HG02981 (cell line): ENCODE results near the gene OTOR.
A peak's percentile ranks its signal among the peaks of the same experiment; 100 is the strongest.

Experiments used
- ATAC-seq: cut with Tn5 transposase; IDR thresholded peaks from one replicate; pipeline ENCODE4 v1.9.1; 2021; ENCODE audit warnings: mild to moderate bottlenecking, moderate library complexity; ENCODE audit not compliant: unreplicated experiment

OTOR gene, protein sequence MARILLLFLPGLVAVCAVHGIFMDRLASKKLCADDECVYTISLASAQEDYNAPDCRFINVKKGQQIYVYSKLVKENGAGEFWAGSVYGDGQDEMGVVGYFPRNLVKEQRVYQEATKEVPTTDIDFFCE

DNA sequence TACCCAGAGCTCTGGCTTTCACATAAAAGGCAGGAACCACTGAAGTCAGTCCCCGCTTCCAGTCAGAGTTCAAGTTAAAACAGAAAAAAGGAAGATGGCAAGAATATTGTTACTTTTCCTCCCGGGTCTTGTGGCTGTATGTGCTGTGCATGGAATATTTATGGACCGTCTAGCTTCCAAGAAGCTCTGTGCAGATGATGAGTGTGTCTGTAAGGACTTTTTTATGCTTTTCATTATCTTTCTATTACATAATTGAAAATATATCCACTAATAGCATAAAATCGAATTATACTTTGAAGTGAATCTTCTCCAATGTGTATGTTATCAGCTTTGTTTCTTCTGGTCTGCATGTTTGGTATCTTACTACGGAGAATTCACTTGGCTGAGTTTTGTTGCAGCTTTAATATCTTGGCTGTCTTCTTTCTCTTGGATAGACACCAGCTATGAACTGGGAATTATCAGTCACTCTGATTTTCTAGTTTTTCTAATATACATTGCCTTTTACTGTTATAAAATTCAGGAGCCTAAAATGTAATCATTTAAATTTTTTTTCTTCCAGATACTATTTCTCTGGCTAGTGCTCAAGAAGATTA is at the start of gene OTOR:
TSS of gene OTOR (plus strand) at position 51 of the 593 bp plus-strand sequence. CDS start at position 95, 44 bp downstream.
- ATAC-seq: no peak

DNA sequence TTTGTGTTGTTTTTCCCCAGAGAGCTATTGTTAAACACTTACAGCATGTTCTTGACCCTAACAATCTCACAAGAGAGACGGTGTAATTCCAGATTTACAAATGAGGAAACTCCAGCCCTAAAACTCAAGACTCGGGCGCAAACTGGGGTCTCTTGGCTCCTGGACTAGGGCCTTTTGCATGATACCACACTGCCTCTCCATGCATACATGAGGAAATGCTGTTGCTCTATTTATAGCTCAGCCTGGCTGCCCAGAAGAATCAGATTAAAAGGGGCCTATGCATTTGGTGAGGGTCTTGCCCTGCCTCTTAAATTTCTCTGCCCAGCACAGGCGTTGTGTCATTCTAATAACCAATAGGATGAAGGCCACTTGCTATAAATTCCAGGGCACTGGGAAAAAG is 48.9 kb upstream of the OTOR start:
- no peak for ATAC-seq

DNA sequence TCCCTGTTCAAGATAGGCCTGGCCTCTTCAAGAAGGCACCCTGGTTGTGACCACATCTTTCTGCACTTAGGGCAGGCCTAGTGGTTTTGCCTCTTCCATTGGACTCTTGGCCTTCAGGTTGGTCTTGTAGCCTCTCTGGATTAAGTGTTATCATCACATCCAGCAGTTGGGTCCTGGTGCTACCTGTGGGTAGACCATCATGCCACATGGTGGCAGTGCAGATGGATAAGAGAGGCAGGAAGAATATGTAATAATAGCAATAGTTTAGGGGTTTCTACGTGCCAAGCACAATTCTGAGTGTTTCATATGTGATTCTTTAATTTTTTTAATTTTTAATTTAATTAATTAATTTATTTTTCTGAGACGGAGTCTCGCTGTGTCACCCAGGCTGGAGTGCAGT is 46.9 kb upstream of the OTOR start:
- no peak for ATAC-seq

DNA sequence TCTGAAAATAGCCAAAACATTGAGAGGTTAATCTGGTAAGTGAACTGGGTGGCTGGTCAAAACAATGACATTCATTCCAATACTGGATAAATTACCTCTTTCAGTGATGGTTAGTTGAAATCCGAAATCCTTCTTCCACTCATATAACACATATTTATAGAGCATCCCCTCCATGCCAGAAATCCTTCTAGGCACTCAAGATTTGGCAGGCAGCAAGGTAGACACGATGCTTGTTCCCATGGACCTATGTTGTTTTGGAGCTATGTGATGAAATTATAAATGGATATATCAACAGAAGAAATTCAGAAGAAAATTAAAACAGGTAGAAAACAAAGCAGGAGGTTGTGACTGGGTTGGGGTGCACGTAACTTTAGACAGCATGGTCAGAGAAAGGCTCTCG is 44.6 kb upstream of the OTOR start:
- no peak for ATAC-seq

DNA sequence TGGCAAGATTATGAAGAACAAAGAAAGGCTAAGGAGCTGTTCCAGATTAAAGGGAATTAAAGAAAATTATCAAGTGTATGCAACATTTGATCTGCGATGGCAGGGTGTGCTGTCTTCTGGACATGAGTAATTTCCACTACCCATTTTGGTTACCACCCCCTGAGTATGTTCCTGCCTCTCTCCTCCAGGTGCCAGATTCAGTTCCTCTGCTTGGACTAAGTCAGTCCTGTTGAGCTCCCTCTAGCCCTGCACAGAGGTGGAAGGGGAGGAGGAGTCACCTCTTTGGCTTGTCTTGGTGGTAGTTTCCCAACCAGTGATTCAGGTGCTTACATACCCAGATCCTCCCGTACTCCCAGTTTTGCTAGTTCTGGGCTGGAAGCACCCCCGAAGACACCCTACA is 40.5 kb upstream of the OTOR start:
- no peak for ATAC-seq

DNA sequence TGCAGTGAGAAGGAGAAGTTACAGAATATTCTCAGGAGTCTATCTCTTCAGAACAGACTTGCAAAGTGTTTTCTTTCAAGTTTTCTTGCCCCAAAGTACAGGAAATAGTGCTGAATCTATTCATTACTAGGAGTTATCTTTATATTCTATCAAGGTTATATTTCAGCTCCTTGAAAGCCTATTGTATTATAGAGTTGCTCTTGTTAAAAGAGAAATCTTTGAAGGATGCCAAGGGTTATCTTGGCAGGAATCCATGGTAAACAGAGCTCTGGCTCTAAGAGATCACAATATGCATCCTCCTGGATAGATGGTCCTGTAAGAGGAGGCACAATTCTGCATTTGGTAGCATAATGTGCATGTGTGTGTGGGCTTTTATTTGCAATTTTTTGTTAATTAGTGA is 39.6 kb upstream of the OTOR start:
- ATAC-seq: no peak

DNA sequence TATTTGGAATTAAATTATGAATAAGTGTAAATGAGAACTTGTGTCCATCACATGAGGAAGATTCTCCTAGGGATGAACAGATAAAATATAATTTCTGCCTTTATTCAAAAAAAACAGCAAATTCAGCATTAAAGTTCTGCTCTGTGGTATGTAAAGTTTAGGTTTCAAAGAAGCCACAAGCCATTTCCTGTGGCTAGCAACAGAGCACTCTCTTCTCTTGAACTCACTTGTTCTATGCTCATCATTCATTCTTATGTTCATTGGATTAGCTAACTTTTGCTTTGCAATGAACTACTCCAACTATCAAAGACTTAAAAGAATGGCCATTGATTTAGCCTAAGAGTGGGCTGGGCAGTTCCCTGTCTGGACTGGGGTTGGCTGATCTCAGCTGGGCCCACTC is 39.1 kb upstream of the OTOR start:
- ATAC-seq: peak; percentile 94

DNA sequence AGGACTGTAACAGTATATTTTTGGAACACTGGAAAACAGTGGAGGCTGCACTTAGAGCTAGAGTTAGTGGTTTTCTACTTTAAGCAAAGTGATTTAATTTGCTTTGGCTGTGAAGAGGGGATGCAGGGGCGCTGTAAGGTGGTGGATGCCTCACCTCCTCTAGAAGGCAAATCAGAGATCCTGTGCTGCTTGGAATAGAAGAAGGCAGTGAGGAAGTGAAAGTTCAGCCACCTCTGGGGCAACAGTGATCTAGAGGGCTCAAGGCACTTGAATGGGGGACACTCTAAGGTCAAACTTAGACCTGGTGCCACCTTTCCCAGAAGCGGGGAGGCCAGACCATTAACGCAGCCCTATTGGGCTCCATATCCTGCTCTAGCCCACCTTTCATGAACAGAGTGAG is 37.4 kb upstream of the OTOR start:
- no peak for ATAC-seq

DNA sequence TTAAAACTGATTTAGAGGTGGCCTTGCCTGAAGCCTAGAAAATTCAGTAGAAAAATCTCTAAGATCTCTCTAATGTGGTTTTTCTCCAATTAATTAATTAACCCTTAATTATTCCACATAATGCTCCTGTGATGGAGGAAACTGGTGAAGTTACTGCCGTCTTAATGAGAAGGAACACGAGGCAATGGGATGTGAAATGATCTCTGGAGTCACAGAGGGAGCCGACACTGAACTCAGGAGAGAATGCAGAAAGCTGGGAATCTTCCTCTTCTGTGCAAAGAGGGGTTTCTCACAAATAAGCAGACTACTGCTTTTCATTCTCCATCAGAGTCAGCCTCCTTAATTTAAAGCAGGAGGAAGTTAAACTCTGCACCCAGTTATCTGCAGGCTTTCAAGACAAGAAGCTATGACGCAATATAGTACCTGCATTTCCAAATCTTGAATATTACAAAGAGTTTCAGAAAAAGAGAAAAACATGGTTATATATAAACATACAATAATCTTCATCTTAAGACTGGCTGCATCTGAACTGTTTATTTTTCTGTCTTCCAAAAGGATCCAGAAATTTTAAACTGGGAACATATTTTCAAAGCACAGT is 36.4 kb upstream of the OTOR start:
- ATAC-seq: no peak

DNA sequence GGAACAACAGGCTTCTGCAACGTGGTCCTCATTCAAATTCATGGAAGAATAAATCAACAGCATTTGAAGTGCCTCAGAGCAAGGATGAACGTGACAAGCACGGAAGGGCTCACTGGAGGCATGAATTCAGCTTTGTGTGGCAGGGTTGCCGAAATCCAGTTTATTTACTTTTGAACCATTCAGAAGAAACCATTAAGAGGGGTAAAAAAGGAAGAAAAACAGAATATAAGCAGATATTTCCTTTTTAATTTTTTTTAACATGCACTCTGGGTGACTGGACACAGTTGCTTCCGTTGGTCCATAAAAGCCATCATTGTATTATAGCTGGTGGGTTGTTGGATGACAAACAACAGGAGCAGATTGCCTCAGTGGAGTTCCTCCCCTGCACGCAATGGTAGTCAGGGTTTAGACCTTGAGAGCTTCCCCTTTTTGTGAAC is 35.6 kb upstream of the OTOR start:
- no peak for ATAC-seq

DNA sequence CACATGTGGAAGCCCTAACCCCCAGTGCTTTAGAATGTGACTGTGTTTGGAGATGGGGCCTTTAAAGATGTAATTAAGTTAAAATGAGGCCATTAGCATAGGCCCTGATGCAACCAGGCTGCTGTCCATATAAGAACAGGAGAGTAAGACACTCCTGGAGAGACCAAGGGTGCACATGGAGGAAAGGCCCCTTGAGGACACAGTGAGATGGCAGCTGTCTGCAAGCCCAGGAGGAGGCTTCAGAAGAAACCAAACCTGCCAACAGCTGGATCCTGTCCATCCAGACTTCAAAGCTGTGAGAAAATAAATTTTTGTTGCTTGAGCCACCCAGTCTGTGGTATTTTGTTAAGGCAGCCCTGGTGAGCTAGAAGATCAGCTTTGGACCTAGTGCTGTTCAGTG is 35.1 kb upstream of the OTOR start:
- ATAC-seq: no peak

DNA sequence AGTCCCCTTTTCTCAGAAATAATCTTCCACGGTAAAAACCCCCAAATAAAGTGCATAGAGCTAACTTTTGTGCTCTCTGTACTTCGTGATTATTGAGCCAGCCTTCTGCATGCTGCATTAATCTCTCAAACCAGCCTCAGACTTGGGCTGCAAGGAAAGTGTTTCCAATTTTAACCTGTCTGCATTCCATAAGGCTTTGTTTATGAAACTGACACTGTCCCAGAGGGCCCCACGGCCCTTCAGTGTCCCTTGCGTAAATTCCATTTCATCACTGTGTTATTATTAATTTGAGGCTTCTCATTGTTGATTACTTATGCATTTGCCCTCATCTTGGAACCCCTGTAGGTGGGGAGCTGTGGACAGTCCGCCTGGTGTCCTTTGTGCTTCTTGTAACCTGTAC is 33.9 kb upstream of the OTOR start:
- no peak for ATAC-seq

DNA sequence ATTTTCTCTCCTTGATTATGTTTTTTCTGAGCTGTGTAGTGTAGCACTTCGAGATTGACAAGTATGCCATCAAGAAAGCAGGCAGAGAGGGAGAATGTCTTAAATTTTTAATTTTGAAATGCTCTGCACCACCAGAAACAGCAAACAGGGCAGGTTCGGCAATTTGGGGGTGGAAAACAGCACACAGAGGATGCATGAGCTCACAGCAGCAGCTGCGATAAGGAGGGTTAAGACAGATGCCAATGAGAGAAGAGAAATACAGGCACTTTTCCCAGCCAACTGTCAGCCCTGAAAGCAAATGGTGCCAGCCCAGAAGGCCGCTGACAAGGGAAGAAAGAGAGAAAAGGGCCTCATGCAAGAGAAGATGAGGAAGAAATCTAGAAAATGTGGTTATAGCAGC is 33.4 kb upstream of the OTOR start:
- no peak for ATAC-seq

DNA sequence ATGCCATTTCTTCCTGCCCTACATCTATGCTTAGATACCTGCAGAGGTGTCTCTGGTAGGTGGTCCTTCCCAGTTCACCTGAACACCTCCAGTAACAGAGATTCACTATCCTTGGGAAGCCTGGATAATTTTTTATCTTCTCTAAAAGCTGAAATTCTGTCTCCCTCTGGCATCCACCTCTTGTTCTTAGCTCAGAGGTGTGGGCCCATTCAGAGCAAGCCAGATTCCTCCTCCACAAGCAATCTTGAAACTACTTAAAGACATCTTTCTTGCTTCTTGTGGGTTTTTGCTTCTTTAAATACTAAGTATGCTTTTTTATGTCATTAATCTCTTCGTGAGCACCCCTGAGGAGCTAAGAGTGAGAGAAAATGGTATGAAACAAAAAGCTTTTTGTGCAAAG is 28.7 kb upstream of the OTOR start:
- ATAC-seq: no peak

DNA sequence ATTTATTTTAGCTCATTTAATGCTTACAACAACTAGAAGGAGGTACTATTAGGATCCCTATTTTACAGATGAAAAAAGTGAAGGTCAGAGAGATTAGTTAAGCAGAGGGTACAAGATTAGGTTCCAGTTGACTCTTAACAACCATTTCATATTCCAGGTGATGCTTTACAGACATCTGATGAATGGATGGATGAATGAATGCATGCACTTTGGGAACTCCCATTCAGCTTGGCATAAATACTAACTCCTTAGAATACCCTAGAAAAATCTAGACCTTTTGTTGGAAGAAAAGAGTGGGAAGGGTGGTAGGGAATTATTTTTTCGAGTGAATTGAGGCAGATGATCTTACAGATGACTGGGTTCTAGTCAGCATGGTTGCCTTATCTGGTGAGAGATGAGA is 19.1 kb upstream of the OTOR start:
- ATAC-seq: no peak

DNA sequence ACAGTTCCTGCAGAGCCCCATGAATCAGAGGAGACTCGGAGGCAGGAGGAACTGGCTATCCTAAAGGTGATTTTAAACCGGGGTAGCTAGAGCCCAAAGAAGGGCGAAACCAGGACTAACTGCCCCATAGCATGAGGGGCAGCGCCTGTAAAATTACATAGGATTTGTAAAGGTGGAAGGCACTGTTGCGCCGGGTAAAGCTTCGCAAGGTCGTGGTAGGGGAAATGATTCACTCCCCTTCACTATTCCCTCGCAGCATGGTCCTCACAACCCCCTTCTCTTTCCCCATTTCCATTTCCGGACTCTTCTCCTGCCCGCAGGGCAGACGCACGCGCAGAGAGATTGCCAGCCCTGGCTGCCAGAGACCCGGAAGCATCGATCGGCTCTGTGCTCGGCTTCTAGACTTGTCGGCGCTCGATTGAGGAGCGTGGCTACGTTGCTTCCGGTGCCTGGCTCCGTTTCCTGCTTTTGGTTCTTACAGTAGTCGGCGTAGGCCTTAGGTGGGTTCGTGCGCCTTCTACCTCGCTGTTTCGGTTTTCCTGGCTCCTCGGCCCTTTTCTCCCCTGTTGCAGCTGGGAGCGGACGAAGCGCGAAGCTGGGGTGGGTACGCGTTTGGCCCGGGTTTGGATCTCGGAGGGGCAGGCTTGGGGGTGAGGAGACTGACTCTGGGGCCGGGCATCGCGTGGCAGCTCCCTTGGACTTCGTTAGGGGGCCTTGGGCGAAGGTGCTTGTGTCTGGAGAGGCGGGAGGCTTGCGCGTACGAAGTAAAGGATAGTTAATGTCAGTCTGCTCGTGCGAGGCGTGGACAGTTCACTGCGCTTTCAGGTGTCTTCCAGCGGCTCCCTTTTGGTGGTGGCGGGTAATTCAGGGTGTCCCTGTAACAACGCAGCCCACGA is 18.3 kb upstream of the OTOR start, which contains the start of gene SNRPB2:
TSS of gene SNRPB2 (plus strand) at position 462 of the 896 bp plus-strand sequence. CDS start 1,677 bp downstream, outside the sequence.
- ATAC-seq: peak; percentile 99

DNA sequence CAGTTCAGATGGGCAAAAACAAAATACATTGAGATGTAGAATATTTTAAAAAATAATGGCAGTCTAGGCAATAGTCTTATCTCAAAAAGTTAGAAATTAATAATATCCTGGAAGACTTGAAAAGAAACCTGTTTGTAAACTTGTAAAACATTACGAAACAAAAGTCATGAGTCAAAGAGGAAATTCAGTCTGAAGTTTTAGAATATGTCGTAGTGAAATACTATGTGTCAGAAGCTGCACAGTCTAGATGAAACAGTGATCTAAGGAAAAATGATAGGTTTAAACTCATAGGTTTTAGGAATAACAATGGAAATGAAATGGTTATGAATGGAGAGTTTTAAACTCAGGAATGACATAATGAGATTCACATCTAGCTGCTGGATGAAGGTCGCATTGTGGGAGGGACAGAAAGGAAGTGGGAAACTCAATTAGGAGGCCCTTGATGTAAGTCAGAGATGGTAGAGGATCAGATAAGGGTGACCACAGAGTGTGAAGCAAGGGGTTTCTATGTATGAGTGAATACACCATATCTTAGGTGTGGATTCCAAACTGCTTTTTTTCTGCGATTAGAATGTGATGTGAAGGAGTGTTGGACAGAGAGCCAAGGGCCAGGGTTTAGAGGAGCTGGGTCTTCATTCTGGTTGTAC is 15.5 kb upstream of the OTOR start:
- no peak for ATAC-seq

DNA sequence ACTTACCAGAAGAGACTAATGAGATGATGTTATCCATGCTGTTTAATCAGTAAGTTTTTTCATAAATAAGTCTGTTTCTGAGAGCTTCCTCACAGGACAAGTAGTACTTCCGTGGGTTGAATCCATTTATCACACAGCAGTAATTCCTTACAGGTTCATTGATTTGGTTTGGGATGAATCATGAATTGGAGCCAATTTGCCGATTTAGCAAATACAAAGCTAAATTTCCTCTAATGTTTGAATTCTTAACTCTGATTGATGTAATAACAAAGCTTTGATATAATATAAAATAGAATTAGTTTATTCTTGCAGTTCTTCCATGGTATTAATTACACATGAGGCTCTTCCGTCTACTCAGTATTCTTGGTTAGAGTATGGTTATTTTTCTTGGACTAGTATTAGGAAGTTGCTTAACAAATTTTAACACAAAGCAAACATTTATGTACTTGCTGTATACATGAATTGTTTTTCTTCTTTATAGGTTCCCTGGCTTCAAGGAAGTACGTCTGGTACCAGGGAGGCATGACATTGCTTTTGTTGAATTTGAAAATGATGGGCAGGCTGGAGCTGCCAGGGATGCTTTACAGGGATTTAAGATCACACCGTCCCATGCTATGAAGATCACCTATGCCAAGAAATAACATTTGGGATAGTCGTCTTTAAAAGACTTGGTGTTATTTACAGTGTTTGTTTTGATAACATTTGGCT is 7.6 kb upstream of the OTOR start:
- ATAC-seq: no peak

DNA sequence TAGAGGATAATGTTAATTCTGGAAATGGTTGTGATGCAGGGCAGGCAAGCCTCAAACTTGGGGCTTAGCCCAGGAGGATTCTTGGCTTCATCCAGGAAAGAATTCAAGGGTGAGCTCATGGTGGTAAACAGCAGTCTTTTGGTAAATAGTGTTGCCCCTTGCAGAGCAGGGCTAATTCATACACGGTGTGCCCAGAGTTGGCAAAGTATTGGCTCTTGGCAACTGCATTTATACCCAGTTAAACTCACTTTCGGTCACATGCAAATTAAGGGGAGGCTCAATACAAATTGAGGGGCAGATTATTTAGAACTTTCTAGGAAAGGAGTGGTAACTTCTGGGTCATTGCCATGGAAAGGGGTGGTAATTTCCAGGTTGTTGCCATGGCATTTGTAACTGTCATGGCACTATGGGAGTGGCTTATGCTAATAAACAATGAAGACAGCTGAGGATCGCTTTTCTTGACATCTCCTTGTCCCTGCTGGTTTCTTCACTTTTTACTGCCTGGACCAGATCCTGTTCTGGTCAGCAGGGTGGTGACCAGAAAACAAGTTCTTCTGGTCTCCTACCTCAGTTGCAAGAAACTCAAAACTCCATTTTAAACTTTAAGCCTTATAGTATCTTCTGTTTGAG is 3.9 kb upstream of the OTOR start:
- no peak for ATAC-seq

DNA sequence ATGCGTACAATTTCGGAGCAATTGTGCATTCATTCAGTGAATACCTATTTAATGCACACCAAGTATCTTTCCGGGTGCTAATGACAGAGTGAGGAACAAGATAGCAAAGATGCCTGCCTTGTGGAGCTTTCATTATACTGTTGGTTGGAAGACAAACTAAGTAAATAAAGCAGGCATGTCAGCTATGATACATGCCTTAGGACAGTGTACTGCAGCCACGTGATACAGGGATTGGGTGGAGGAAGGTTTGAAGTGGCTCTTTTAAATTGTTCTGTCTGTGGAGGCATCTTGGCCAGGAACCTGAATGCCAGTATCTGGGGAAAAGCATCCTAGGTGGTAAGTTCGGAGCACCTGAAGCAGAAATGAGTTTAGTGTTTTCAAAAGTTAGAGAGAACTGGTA is 3.0 kb upstream of the OTOR start:
- no peak for ATAC-seq
